Mammary epithelial cell (primary cell): ENCODE measurements around the gene PCDHA1.

ENCODE experiments used
- EZH2 ChIP-seq: IDR thresholded peaks from 2 replicates; pipeline ENCODE4 v1.6.1; 2012; ENCODE audit warnings: low read length, inconsistent platforms, borderline replicate concordance
- TF ChIP-seq, protein P1 (sequence below), 2 donors: IDR thresholded peaks in 1 of 2; conservative IDR thresholded peaks in 1 of 2; 2 replicates each; pipeline ENCODE4 v1.5.1; 2011 to 2012; ENCODE audit warnings: inconsistent platforms in 2 of 2, low read length in 2 of 2, mild to moderate bottlenecking in 2 of 2, control low read depth in 1 of 2, low read depth in 1 of 2; ENCODE audit not compliant: insufficient read depth in 1 of 2; ENCODE audit errors: extremely low read depth in 1 of 2

DNA sequence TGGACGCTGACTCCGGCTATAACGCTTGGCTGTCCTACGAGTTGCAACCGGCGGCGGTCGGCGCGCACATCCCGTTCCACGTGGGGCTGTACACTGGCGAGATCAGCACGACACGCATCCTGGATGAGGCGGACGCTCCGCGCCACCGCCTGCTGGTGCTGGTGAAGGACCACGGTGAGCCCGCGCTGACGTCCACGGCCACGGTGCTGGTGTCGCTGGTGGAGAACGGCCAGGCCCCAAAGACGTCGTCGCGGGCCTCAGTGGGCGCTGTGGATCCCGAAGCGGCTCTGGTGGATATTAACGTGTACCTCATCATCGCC, 91.3 kb downstream of the PCDHA1 start:
- TF ChIP-seq, protein P1, sequence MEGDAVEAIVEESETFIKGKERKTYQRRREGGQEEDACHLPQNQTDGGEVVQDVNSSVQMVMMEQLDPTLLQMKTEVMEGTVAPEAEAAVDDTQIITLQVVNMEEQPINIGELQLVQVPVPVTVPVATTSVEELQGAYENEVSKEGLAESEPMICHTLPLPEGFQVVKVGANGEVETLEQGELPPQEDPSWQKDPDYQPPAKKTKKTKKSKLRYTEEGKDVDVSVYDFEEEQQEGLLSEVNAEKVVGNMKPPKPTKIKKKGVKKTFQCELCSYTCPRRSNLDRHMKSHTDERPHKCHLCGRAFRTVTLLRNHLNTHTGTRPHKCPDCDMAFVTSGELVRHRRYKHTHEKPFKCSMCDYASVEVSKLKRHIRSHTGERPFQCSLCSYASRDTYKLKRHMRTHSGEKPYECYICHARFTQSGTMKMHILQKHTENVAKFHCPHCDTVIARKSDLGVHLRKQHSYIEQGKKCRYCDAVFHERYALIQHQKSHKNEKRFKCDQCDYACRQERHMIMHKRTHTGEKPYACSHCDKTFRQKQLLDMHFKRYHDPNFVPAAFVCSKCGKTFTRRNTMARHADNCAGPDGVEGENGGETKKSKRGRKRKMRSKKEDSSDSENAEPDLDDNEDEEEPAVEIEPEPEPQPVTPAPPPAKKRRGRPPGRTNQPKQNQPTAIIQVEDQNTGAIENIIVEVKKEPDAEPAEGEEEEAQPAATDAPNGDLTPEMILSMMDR (conservative IDR thresholded peaks at IDR 0.05 in 1 of 2, IDR thresholded peaks at IDR 0.05 in 1 of 2; ENCODE audit: extremely low read depth in 1 of 2, insufficient read depth in 1 of 2, low read depth in 1 of 2, low read length in 2 of 2), result no peak
- no peak for TF ChIP-seq EZH2
